ENCODE results near the gene SNX1.

The SNX1 gene

DNA sequence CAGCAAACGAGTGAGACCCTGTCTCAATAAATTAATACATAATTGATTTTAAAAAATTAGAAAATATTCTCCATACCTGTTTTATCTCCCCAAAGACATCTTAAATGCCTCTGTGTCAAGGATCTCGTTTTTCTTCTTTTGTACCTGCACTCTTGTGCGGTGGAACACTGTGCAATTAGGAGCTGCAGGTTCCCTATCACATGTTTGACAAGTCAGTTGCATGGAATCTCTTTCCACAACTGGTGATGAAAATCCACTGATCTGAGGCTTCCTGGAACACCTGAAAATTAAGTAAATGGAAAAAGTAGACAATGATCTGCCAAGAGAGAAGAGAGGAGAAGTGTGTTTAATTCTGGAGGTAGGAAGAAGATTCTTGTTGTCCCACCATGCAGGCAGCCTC lies 52.8 kb downstream of the SNX1 start:
- TF ChIP-seq CTCF (IDR thresholded peaks at IDR 0.05; ENCODE audit: borderline replicate concordance, insufficient read depth, low read depth, low read length): no peak

DNA sequence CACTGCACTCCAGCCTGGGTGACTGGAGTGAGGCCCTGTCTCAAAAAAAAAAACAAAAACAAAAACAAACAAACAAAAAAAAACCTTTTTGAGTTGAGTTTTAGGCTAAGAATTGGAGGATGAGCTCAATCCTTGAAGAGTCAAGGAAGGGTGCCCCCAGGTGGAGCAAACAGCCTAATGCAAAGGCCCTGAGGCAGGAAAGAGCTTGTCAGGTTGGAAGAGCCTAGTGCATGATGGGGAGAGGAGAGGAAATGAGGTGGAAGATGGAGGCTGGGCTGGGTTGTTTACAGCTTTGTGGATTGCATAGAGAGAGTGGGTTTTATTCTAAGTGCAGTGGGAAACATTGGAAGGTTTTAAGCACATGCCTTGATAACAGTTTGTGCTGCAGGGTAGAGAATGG lies 53.6 kb downstream of the SNX1 start:
- H3K4me3 ChIP-seq (ENCODE audit: low read depth, low read length): no peak overlapping the region
- peak; percentile 31; the same call in 1 of the 2 replicates for TF ChIP-seq CTCF (IDR thresholded peaks at IDR 0.05; ENCODE audit: borderline replicate concordance, insufficient read depth, low read depth, low read length)

More for the DNA sequence above, 52.8 kb downstream of the SNX1 start:
- no peak overlapping the region for H3K4me3 ChIP-seq (ENCODE audit: low read depth, low read length)

GRCh38 chr15:64149893-64150578 lies 54.3 kb downstream of the SNX1 start:
- no peak for TF ChIP-seq CTCF (IDR thresholded peaks at IDR 0.05; ENCODE audit: borderline replicate concordance, insufficient read depth, low read depth, low read length)

DNA sequence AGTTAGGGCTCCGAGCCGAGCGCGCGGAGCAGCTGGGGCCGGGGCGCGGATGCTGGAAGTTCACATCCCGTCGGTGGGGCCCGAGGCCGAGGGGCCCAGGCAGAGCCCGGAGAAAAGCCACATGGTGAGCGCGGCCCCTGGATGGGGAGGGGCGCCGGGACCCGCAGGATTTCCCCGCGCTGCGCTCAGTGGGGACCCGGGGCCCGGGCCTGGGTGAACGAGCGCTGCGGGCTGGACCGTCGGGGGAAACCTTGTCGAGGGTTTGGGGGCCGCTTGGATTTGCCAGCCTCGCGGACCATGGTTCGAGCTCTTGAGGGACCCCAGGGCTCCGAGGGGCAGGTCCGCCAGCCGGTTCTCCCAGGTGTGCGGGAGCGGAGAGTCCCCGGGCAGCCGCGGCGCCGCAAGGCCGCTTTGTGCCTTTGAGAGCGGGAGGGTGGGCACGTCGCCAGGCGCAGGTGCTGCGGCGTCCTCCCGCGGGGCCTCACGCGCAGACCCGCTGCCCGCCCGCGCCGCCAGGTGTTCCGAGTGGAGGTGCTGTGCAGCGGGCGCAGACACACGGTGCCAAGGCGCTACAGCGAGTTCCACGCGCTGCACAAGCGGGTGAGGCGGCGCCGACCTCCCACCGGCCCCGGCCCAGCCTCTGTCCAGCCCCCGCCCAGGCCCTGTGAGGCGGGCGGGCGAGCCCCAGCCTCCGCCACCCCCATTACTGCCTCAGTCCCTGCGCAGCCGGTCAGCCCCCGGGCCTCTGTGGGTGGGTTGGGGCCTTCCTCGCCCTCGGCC lies 56.1 kb downstream of the SNX1 start, which contains the start of gene SNX22:
TSS of gene SNX22 (plus strand) at position 5 of the 780 bp plus-strand sequence. CDS start at position 50, 45 bp downstream.
- H3K4me3 ChIP-seq (ENCODE audit: low read depth, low read length): peak within 1 kb of the TSS; percentile 97
- TF ChIP-seq CTCF (IDR thresholded peaks at IDR 0.05; ENCODE audit: borderline replicate concordance, insufficient read depth, low read depth, low read length): no peak

More at GRCh38 chr15:64149893-64150578, 54.3 kb downstream of the SNX1 start:
- no peak overlapping the region for H3K4me3 ChIP-seq (ENCODE audit: low read depth, low read length)

GRCh38 chr15:64152507-64153387 lies 57.0 kb downstream of the SNX1 start:
- TF ChIP-seq CTCF (IDR thresholded peaks at IDR 0.05; ENCODE audit: borderline replicate concordance, insufficient read depth, low read depth, low read length): no peak
- peak overlapping the region; percentile 97 for H3K4me3 ChIP-seq (ENCODE audit: low read depth, low read length)

GRCh38 chr15:64153480-64154367 lies 57.9 kb downstream of the SNX1 start:
- H3K4me3 ChIP-seq (ENCODE audit: low read depth, low read length): peak overlapping the region; percentile 97
- peak; percentile 100 for TF ChIP-seq CTCF (IDR thresholded peaks at IDR 0.05; ENCODE audit: borderline replicate concordance, insufficient read depth, low read depth, low read length)
